Osteoblast (primary cell): ENCODE results near the gene IGF1R. TPM values are rescaled to one million over a fixed set of nuclear protein-coding genes. Genes with fewer than 3 reads are reported as not detected.

Source experiments
- DNase-seq: peaks from one replicate; pipeline ENCODE4 v3.0.0; 2011; ENCODE audit warnings: low spot score, mixed read lengths; ENCODE audit not compliant: insufficient read length; ENCODE audit errors: missing footprints
- H2AFZ ChIP-seq: 2 replicates; pipeline ENCODE4 v1.6.0; 2011; ENCODE audit warnings: mild to moderate bottlenecking, low read length
- H3K27ac ChIP-seq: 2 replicates; pipeline ENCODE4 v1.5.1; 2011; ENCODE audit warnings: mild to moderate bottlenecking, low read depth, low read length, moderate library complexity
- H3K27me3 ChIP-seq: 2 replicates; pipeline ENCODE4 v1.6.0; 2012; ENCODE audit warnings: mild to moderate bottlenecking, control low read depth, inconsistent platforms, low read length, moderate library complexity; ENCODE audit not compliant: insufficient read depth
- H3K36me3 ChIP-seq: 2 replicates; pipeline ENCODE4 v1.5.1; 2011; ENCODE audit warnings: mild to moderate bottlenecking, low read length, control low read depth, moderate library complexity; ENCODE audit not compliant: insufficient read depth
- H3K4me1 ChIP-seq: 2 replicates; pipeline ENCODE4 v1.5.1; 2011; ENCODE audit warnings: mild to moderate bottlenecking, low read length, control low read depth, moderate library complexity; ENCODE audit not compliant: insufficient read depth
- H3K4me2 ChIP-seq: 2 replicates; pipeline ENCODE4 v1.6.0; 2011; ENCODE audit warnings: mild to moderate bottlenecking, low read length; ENCODE audit not compliant: insufficient read depth
- H3K4me3 ChIP-seq: fragments of 200-600 bp; sonication (generic); 3 replicates; pipeline ENCODE4 v1.5.1; 2012; ENCODE audit warnings: mild to moderate bottlenecking, low read length, inconsistent platforms; ENCODE audit not compliant: insufficient read depth
- H3K79me2 ChIP-seq: 2 replicates; pipeline ENCODE4 v1.6.0; 2012; ENCODE audit warnings: mild to moderate bottlenecking, low read length, control low read depth, inconsistent platforms; ENCODE audit not compliant: insufficient read depth
- H3K9me3 ChIP-seq: 2 replicates; pipeline ENCODE4 v1.5.1; 2011; ENCODE audit warnings: low read depth, low read length, control low read depth
- H4K20me1 ChIP-seq: 2 replicates; pipeline ENCODE4 v1.6.0; 2012; ENCODE audit warnings: mild to moderate bottlenecking, low read length, control low read depth; ENCODE audit not compliant: insufficient read depth
- CTCF ChIP-seq: IDR thresholded peaks from 2 replicates; pipeline ENCODE4 v1.5.1; 2011; ENCODE audit warnings: mild to moderate bottlenecking, low read depth, low read length, moderate library complexity; ENCODE audit errors: extremely low read depth
- total RNA-seq: library from RNA; depleted of rRNA; stranded (reverse); fragments of >200 nt; gene quantifications from 2 replicates; pipeline ENCODE4 v1.2.3, GENCODE V29; 2012

The IGF1R gene
- total RNA-seq, 1 donor: 18.8 TPM

GRCh38 chr15:98952381-98952803 lies 304.1 kb downstream of the IGF1R start:
- Histone ChIP-seq H3K27ac (no peak overlapping the region), H3K79me2 (no peaks in the 10 kb centered on the region), H4K20me1 (no peaks in the 10 kb centered on the region), H3K4me1 (peaks cover 10% of the 10 kb centered on the region), H3K4me2 (no peak overlapping the region), H2AFZ (no peak overlapping the region), H3K27me3 (no peaks in the 10 kb centered on the region), H3K36me3 (peaks cover 42% of the 10 kb centered on the region), H3K9me3 (no peaks in the 10 kb centered on the region), H3K4me3 (no peak overlapping the region)
- no peak for DNase-seq
- no peak for TF ChIP-seq CTCF

- H3K9me3 ChIP-seq: no peaks in the 10 kb centered on the region
- H3K4me2 ChIP-seq: no peak overlapping the region
- H2AFZ ChIP-seq: no peak overlapping the region
- TF ChIP-seq CTCF: no peak
- H3K27me3 ChIP-seq: no peaks in the 10 kb centered on the region
- H3K27ac ChIP-seq: peak overlapping the region; percentile 70
- H3K36me3 ChIP-seq: peaks cover 46% of the 10 kb centered on the region
- no peaks in the 10 kb centered on the region for H3K79me2 ChIP-seq
- peaks cover 10% of the 10 kb centered on the region for H3K4me1 ChIP-seq
- DNase-seq: no peak
- no peaks in the 10 kb centered on the region for H4K20me1 ChIP-seq
- no peak overlapping the region for H3K4me3 ChIP-seq
Observed at GRCh38 chr15:98953000-98953787, 304.9 kb downstream of the IGF1R start.

- no peak for DNase-seq
- Histone ChIP-seq H3K4me2 (no peak overlapping the region), H3K4me1 (peaks cover 10% of the 10 kb centered on the region)
Observed at GRCh38 chr15:98953968-98954367, 305.6 kb downstream of the IGF1R start.

More at GRCh38 chr15:98953968-98954367, 305.6 kb downstream of the IGF1R start:
- H3K4me3 ChIP-seq: no peak overlapping the region
- no peaks in the 10 kb centered on the region for H4K20me1 ChIP-seq
- no peak for TF ChIP-seq CTCF
- H3K9me3 ChIP-seq: no peaks in the 10 kb centered on the region
- no peaks in the 10 kb centered on the region for H3K27me3 ChIP-seq
- no peaks in the 10 kb centered on the region for H3K79me2 ChIP-seq
- peak overlapping the region; percentile 70 for H3K27ac ChIP-seq
- peak overlapping the region; percentile 3 for H2AFZ ChIP-seq
- peaks cover 45% of the 10 kb centered on the region for H3K36me3 ChIP-seq
